ENCODE data around the gene CMSS1.
"Not testable (repeated sequence)": the region's sequence is repeated elsewhere in the genome, so short reads cannot be mapped to it uniquely, and the experiment has no call there.

The CMSS1 gene

GRCh38 chr3:99818818-99819217, 1.2 kb downstream of the CMSS1 start:
- DNase-seq (ENCODE audit: low spot score): no peak

GRCh38 chr3:99823723-99824711, 6.4 kb downstream of the CMSS1 start:
- DNase-seq (ENCODE audit: low spot score): no peak

GRCh38 chr3:99825004-99825640, 7.5 kb downstream of the CMSS1 start:
- DNase-seq (ENCODE audit: low spot score): peak; percentile 14

GRCh38 chr3:99829844-99830243, 12.2 kb downstream of the CMSS1 start:
- no peak for DNase-seq (ENCODE audit: low spot score)

- DNase-seq (ENCODE audit: low spot score): no peak
Observed at GRCh38 chr3:99833617-99834205, 16.0 kb downstream of the CMSS1 start.

- DNase-seq (ENCODE audit: low spot score): no peak
Observed at GRCh38 chr3:99834211-99834957, 16.7 kb downstream of the CMSS1 start.

- no peak for DNase-seq (ENCODE audit: low spot score)
Observed at GRCh38 chr3:99836681-99837080, 19.0 kb downstream of the CMSS1 start.

- no peak for DNase-seq (ENCODE audit: low spot score)
Observed at GRCh38 chr3:99837715-99838114, 20.1 kb downstream of the CMSS1 start.

GRCh38 chr3:99838755-99839154, 21.1 kb downstream of the CMSS1 start:
- DNase-seq (ENCODE audit: low spot score): no peak

- no peak for DNase-seq (ENCODE audit: low spot score)
Observed at GRCh38 chr3:99839613-99840012, 22.0 kb downstream of the CMSS1 start.

GRCh38 chr3:99841949-99842348, 24.3 kb downstream of the CMSS1 start:
- DNase-seq (ENCODE audit: low spot score): not testable (repeated sequence)

GRCh38 chr3:99842826-99843589, 25.3 kb downstream of the CMSS1 start:
- peak; percentile 65 for DNase-seq (ENCODE audit: low spot score)

GRCh38 chr3:99843590-99844258, 26.1 kb downstream of the CMSS1 start:
- DNase-seq (ENCODE audit: low spot score): no peak

- no peak for DNase-seq (ENCODE audit: low spot score)
Observed at GRCh38 chr3:99845331-99845730, 27.7 kb downstream of the CMSS1 start.

GRCh38 chr3:99845999-99846398, 28.3 kb downstream of the CMSS1 start:
- DNase-seq (ENCODE audit: low spot score): no peak

GRCh38 chr3:99846477-99847160, 29.0 kb downstream of the CMSS1 start:
- no peak for DNase-seq (ENCODE audit: low spot score)

- no peak for DNase-seq (ENCODE audit: low spot score)
Observed at GRCh38 chr3:99848433-99848832, 30.8 kb downstream of the CMSS1 start.

GRCh38 chr3:99850608-99851007, 32.9 kb downstream of the CMSS1 start:
- DNase-seq (ENCODE audit: low spot score): no peak

- DNase-seq (ENCODE audit: low spot score): no peak
Observed at GRCh38 chr3:99851955-99852354, 34.3 kb downstream of the CMSS1 start.

- DNase-seq (ENCODE audit: low spot score): no peak
Observed at GRCh38 chr3:99852851-99853250, 35.2 kb downstream of the CMSS1 start.

All from SW480 (cell line).